SKM-1 (cell line): ENCODE data around the gene SMU1.

ENCODE experiments used
- DNase-seq: peaks from one replicate; lab custom pipeline; 2025; ENCODE audit not compliant: unreplicated experiment; lab: John Stamatoyannopoulos, UW

Gene SMU1

DNA sequence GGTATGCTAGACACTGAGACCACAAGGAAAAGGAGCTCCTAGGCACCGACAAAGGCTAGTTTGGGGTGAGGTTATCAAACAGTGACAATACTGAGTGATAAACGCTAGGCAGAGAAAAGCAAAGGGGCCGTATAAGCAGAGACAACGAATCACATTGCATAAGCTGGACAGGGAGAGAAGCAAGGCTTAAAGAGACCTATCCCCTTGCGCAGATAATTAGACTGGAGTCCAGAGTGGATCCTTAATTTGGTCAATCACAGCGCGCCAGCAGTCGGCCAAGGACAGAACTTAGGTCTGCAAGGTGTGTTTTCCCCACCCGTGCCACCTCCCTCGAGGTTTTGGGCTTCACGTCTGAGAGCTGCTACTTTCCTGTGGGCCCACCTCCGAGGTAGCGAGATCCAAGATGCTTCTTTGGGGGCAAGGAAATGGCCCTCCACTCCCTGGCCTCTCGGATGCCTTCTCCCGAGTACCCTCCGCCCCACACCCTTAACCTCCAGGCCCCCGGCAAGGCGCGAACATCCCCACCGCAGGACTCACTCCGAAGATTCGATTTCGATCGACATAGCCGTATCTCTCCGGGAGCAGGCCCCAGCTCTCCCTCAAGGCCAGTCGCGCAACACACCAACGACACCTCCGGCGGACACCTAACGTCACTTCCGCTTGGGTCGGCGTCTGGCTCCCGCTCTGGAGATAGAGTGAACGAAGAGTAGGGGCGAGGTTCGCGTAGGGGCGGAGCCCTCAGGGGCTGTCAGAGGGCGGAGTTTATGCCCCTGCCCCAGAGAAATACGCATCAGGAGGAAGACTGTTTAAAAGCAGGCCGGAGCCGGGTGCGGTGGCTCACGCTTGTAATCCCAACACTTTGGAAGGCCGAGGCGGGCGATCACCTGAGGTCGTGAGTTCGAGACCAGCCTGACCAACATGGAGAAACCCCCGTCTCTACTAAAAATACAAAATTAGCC, at the start of gene SMU1:
SMU1 (minus strand) TSS at position 629 of the 959 bp plus-strand sequence; CDS start at position 563, 66 bp downstream.
- DNase-seq: peak; percentile 98

DNA sequence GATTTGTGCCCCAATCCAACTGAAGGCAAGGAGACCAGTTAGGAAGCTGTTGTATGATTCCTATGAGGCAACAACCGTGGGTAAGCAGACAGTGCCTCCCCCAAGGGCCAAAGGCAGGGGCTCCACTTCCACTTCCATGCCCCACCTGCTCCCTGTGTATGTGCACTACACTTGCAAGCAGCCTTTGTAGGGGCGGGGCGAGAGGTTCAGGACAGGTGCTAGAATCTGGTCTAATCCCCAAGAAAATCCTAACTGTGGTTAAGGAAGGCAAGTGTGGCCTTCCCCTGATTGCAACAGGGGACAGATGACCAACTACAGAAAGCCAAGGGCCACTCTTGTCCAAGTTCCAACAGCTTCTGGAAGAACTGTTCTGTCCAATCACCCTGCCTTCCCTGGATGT, 49.0 kb upstream of the SMU1 start:
- no peak for DNase-seq

DNA sequence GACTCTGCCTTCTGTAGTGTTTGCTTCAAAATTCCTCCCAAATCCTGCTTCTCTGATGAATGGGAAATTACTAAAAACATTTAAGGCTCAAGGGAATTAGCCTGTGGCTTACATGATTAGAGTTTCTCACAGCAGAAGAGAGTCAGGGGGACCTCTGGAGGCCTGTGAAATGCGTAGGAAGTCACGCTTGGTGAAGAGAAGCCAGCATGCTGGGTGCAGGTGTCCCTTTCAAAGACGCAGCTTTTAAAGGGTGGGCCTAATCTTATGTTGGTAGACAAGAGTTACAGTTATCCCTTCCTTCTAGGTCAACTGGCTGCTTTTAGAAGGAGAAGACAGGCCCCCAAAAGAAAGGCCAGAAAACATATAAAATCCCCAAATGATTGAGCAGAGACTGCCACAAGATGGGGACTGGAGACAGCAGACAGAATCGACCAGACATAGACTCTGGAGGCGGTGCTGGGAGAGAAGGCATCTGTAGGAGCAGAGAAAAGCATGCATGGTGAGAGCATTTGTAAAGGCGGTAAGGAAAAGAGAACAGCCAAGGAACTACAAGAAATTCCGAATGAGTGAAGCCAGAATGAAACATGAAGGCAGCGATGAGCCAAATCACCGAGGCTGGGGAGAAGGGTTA, 48.4 kb upstream of the SMU1 start:
- DNase-seq: no peak

DNA sequence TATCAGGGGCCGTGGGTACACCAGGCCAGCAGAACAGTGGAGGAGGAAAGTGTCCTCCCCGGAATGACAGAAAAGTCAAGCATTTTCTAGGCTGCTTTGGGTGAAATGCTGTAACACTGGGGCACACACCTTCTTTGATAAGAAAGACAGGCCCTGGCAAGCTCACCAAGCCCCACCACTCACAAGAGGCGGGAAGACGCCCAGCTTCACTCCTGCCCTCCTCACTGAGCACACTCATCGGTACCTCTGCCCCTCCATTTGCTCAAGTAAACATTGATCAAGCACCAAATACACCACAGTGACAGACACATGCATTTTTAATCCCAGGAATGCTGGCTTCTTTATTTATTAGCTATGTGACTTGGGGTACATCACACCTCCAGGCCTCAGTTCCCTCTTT, 47.6 kb upstream of the SMU1 start:
- no peak for DNase-seq

DNA sequence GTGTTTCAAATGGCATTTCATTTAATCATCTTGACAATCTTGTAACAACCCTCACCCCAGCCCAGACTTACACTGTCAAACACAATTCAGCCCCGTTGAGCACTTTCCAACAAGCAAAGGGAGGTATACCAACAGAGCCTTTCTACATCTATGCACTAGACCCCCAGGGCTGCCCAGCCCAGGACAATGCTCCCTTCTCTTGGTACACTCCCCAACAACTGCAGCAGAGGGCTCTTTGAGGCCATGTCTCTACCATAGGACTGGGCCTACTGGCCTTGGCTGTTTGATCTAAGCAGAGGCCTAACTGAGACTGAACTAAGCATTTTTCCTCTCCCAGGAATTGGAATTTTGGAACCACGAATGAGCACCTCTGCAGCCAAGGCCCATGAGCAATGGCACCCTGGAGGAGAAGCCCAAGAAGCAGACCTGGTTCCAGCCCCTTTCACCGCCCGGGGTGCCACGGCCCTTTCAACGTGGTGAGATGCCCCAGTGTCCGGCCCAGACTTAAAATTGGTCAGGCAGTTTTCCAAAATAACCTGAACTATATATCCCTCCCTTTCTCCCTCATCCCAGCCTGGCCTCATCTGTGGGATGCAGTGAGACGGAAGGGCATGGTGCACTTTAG, 47.0 kb upstream of the SMU1 start:
- DNase-seq: no peak

DNA sequence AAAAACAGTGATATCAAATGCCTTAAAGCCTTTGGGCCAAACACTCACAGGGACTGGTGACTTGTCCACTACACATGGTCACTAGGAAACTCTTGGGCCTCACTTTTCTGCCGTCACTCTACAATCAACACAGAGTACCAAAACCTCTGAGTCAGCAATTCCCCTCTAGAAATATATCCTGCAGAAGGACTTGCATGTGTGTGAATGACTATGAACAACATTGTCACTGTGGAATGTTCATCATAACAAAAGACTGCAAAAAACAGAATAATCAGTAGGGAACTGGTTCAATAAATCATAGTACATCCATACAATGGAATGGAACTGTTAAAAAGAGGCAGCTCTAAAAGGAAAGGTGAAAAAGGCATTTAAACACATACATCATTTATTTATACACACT, 44.1 kb upstream of the SMU1 start:
- no peak for DNase-seq

DNA sequence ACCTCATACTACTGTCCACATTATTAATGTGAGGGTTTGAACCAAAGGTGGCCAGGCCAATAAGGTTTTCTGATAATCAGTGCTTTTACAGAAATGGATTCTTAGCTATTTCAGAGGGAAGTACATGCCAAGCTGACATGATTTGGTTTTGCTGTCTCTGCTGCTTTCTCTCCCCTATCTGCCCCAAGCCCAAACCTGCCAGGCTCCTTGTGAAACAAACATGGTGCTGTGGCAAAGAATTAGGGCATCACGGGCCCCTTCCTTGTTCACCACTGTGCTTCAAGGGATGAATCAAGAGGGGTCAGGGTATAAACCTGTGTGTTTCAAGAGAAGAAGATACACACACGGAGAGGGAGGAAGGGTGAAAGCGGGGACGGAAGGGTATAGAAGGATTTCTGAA, 41.3 kb upstream of the SMU1 start:
- DNase-seq: no peak

DNA sequence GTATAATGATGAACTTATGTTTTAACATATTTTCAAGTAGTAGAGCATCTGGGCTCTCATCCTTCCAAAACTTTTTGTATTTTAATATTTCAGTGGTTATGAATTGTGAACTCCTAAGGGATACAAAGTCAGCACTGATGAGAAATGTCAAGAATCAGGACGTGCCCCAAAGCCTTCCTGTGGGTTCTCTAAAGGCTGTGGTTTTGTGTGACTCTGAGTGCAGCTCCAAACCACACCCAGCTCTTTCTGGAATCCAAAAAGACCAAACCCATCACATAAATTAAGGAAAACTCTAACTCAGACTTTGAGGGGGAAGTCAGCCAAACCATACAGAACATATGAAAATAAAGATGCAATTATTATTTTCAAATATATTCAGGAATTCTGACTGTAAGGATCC, 40.8 kb upstream of the SMU1 start:
- DNase-seq: no peak

DNA sequence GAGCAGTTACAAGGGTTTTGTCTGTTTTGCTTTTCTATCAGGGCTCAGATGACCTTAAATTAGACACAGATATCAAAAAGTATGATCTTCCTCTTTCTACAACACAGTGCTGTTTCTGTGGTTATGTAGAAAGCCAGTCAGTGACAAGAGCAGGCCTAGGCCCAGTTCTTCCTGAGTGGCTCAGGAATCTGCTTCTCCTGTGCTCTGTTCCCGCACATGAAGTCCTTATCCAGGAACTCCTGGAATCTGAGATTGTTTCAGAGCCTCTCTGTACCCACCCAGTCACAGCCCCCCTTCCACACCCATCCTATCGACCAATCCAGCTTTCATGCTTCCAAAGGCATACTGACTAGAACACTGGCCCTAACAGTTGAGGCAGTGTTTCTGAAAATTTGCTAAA, 40.4 kb upstream of the SMU1 start:
- no peak for DNase-seq

DNA sequence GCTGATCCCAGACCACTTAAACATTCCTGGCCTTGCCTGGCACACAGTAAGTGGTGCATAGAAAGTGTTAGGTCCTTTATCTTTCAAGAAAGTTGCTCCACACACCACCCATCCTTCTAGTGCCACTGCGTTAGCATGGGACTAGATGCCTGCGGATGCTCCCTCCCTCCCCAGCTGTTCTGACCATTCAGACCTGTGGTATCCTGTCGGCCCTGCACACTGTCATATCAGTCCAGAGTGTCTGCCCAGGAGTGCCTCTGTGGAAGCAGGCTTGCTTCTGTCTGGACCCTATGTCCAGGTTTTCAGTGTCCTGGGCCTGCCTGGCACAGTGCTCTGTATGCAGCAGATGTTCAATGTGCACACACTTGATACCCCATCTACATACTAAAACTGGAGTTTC, 38.3 kb upstream of the SMU1 start:
- DNase-seq: no peak

DNA sequence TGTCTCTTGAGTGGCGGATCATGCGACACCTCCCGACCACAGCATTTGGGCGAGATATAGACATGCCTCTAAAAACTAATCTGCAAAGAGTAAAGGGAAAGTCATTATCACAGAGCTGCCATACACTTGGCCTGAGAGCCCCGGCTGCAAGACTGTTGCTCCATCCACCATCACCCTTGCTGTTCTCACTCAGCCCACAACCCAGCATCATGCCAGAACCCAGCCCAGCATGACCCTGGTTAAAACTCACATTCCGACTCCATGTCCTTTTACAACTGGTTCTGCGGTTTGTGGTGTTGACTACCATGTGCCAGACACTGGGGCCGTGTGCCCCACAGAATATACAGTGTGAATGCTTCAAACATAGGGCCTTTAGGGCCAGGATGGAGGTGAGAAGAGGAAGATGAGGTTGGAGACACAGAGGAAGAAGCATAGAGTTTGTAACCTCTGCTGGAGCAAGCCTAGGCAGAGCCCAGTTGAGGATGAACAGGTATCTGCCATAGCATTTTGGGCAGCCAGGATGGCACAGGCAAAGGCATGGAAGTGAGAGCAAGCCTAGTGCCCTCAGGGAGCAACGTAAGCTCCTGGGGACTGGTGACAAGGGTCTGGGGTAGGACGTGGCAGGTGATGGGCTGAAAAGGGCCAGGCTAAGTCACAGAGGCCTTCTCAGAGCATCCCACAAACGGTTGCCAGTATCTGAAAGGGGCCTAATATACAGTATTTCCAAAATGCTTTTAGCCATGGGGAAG, 37.5 kb upstream of the SMU1 start:
- DNase-seq: no peak

DNA sequence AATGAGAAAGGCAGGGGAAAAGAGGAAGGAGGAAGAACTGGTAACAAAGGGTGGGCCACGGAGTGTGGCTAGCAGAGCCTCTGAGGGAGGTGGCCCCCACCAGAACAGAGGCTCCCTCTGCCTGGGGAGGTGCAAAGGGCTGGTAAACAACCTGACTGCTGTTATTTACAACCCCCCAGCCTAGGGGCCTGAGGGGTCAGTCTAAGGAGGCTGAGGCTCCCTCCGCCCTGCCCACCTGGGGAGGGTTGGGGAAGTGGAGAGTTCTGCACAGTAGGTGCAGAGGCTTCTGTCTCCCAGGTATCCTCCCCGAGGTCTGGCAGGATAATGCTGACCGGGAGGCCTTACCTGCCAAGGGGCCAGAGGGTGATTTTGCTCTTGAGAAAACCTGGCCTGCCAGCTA, 35.6 kb upstream of the SMU1 start:
- no peak for DNase-seq

DNA sequence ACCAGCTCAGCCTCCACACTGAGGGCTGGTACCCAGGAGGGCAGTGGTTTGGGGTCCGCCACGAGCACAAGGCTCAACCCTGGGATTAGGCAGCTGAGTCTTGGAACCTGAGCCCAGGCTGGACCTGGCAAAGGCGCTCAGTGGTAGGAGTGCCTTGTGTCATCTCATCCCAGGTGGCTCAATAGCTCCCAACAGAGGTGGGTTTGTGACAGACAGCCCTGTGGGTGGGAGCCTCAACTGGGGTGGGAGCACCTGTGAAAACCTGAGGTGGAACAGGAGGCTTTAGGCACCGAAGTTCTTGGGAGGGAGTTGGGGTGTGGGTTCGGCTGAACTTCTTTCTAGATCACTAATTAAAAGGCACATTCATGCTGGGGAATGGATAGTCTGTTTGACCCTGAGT, 35.2 kb upstream of the SMU1 start:
- DNase-seq: no peak

DNA sequence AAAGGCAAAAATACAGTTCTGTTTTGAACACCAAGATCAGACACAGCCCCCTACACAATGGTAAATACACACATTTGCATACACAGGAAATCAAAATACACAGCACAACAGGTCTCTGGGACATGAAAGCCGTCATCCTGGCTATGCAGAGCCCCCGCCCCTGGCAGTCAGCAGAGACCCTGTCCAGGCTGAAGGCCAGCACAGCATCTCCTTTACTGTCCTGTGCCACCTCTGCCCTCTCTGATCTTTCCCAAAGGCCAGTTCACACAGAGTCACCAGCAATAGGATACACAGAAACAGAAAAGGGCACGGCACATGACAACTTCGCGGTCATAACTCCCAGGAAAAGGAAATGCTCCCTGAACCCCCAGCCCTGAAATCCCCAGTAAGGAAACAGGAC, 34.2 kb upstream of the SMU1 start:
- no peak for DNase-seq

DNA sequence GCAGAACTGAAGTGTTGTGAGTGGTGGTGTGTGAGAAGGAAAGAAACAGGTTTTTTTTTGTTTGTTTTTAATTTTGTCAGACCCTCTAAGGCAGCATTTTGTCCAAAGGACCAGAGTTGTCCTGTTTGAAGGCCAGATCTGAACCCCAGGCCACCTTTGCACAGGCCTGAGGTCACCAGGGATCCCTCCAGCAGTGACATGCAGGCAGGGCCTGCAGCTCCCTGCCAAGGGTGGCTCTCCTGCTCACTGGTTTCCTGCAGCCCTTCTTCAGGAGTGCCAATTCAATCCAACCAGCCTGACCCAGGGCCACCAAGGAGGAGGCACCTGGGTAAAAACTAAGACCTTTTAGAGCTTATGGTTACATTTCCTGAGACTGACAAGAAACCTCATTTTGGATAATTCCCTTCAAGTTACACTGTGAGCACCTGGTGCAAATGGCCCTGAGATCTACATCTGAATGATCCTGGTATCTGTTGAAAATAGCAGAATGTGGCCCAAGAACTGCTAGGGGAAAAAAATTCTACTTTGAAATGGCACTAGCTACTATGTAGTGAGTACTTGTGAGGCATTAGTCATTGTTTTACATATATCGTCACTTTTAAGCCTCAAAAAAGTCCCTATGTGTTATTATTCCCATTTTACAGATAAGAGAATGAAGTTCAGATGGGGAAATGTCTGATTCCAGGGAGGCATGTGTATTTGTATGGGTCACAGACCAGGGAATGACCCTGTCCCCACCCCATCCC, 33.5 kb upstream of the SMU1 start:
- no peak for DNase-seq

DNA sequence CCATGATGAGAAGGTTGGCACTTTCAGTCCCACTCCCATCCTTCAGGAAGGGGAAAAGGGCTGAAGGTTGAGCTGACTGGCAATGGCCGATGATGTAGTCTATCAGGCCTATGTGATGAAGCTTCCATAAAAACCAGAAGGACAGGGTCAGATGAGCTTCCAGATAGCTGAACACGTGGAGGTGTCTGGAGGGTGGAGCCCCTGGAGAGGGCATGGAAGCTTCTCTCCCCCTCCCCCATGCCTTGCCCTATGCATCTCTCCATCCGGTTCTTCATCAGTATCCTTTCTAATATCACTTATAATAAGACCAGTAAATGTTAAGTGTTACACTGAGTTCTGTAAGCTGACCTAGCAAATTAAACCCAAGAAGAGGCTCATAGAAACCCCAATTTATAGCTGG, 32.6 kb upstream of the SMU1 start:
- DNase-seq: no peak

DNA sequence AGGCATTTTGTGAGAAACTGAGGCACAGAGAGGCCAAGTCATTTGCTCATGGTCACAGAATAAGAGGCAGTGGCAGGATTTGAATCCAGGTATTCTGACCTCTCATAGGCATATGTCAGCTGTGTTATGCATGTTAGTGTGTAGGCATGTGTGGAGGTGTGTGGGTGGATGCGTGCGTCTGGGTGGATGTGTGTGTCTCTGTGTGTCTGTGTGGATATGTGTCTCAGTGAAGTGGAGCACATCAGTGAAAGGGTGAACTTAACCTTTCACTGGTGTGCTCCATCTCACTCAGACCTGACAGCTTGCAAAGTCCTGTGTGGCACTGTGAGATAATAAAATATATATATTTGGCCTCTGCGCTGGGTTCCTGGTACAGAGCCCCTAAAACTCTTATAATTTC, 32.0 kb upstream of the SMU1 start:
- no peak for DNase-seq

DNA sequence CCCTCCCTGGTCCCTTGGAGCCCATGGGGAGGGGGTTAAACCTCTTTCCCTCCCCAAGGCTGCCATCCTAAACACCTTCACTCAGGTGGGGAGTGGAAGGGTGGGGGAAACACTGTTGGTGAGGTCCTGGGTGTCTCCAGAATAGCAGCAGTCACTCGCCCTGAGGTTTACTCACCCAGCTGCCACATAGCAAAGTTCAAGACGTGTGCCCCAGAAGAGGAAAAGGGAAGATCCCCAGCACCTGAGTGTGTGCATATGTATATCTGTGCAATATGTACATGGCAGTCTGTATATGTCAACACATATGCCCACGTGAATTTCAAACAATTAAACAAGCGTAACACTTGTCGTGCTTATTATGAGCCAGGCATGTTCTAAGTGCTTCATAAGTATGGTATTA, 31.3 kb upstream of the SMU1 start:
- DNase-seq: no peak

DNA sequence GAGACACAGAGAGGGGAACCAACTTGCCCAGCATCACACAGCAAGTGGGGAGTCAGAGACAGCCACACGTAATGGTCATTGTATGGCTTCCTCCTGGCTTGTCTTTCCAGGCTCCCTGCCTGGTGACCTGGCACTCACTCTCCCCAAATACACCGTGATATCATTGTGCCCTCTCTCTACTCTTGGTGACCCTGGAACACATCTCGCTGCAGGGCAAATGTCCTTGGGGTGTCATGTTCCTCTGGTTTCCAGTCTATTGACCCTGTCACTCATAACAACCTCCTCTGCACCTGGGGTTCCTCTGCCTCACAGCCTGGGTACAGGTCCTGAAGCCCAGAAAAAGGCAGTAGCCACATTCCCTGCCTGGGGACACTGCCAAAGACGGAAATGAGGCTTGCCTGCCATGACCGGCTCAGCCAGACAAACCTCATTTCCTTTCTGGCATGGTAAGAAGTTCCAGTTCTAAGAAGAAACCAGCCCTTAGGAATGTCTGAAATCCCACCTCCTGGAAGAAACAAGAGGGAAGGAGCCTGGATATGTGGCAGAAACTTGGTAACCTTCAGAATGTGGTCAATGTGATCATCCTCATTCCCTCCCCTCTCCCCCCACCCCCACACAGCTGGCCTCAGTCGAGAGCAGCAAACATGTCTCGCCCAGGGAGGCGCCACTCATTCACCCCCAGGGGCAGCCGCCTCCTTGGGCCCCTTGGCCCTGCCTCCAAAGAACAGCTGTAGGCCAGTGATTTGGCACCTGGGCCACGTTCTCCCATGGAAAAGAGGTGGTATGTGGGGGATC, 30.6 kb upstream of the SMU1 start:
- DNase-seq: no peak

DNA sequence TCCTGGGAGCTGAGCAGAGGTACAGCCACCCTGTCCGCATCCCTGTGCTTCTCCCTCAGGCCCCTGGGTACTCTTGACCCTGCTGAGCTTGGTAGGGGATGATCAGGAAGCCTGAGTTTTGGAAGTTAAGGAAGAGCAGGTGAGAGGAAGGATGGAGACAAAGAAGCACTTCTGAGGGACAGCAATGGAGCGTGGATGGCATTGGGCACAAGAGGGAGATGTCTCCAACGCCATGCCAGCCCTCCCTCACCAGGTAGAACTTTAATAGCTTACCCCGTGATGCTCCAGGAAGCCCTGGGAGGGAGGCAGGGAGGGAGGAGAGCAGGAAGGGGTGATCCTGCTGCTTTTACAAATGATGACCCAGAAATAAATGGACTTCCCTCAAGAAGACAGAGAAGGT, 29.9 kb upstream of the SMU1 start:
- no peak for DNase-seq
